HG03196 (cell line): ENCODE measurements around the gene KBTBD12.

Experiments
- ATAC-seq: cut with Tn5 transposase; IDR thresholded peaks from one replicate; pipeline ENCODE4 v1.9.1; 2021; ENCODE audit not compliant: unreplicated experiment

KBTBD12 gene

DNA sequence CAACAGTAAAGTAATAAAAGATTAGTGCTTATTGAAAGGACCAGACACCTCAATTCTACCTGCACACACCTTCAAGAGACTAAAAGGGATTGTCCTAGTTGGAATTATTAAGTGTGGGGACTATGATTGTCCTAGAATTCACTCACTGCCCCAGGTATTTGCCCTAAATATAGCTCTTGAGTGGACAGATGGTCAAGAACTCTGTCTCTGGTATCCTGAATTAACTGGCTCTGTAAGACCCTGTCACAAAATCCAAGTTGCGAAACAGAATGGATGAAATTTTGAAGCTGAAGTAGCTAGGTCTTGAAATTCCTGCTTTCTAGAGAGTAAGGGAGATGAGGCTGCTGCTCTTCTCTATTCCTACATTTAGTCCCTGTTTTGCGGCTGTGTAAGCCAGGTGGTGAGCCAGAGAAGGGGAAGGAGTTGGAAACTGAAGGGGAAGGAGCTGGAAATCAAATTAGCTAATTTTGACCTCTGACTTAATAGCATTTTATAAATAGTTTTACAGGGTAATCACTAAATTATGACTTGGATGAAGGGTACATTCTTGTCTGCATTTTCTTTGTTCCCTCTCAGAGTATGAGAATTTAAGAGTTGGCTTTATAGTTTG lies 34.5 kb downstream of the KBTBD12 start:
- ATAC-seq: no peak

GRCh38 chr3:127951276-127951675 lies 36.2 kb downstream of the KBTBD12 start:
- no peak for ATAC-seq

GRCh38 chr3:127953091-127954035 lies 38.3 kb downstream of the KBTBD12 start:
- no peak for ATAC-seq

DNA sequence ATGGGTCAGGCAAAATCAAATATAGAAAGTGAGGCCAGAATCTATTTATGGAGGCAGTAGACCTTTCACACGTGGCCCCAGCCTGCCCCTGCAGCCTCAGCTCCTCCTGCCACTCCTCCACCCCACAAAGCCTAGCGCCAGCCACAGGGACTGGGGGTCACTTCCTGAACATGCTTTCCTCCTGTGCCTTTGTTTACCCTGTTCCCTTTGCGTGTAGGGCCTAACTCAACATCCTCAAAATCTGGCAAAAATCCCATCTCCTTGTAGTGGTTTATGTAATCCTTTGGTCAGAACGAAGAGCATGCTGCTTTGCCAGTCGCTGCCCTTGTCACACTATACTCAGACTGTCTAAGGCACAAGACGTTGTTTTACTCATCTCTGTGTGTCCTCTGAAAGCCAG lies 39.6 kb downstream of the KBTBD12 start:
- no peak for ATAC-seq

DNA sequence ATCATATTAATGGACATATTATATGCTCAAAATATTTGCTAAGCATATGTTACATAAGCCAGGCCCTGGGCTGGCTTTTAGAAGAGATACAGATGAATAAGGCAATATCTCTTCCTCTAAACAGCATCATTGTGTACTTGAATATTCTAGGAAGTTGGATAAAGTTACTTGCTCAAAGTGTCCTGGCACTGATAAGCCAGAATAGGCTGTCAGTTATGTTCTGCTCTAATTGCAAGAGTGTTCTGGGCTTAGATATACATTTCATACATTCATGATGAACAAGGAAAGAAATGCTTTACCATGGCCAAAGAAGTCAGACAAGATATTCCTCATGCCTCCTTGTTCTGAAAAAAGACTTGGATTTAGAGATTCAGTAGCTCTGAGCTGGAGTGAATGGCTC lies 40.7 kb downstream of the KBTBD12 start:
- ATAC-seq: no peak

- no peak for ATAC-seq
These were observed 44.0 kb downstream of the KBTBD12 start for GRCh38 chr3:127959041-127959440.

DNA sequence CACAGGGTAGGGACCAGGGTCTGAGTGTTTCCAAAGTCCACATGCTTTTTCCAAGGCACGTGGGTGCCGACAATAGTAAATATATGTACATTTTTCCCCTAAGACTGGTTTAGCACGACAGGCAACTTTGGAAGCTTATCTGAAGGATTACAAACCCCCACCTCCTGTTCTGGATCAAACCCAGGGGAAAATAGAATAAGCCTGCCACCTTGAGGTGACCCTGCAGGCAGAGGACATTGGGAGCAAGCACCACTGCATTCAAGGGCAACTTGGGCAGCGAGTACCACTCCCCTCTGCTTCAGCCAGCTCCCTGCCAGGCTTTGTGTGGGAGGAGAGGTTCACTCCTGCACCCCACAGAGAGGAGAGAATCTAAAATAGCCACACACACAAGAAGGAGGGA lies 44.8 kb downstream of the KBTBD12 start:
- ATAC-seq: no peak

DNA sequence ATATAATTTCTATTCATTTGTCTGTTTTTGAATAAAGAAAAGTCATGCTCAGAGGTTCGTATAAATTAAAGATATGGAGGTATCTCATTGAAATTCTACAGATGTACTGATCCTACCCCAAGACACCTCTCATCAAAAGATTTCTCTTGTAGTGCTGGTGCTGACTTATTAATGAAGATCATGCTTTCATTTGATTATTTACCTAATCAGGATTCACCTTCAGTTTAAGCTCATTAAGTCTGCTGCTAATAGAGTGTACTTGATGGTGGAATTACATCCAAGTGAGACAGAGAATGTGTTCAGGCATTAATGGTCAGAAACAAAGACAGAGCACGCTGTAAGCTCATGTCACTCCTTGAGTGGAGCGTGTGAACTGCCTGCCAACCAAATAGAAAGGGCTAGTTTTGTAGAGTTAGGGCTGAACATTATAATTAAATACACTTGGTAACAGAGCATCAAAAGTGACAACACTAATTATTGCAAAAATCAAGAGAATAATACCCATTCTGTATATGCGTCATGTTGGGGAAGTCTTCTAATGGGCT lies 45.5 kb downstream of the KBTBD12 start:
- ATAC-seq: no peak

GRCh38 chr3:127961124-127961523 lies 46.1 kb downstream of the KBTBD12 start:
- no peak for ATAC-seq

GRCh38 chr3:127961963-127962362 lies 46.9 kb downstream of the KBTBD12 start:
- no peak for ATAC-seq

- ATAC-seq: no peak
These were observed 47.9 kb downstream of the KBTBD12 start for GRCh38 chr3:127962937-127963336.

DNA sequence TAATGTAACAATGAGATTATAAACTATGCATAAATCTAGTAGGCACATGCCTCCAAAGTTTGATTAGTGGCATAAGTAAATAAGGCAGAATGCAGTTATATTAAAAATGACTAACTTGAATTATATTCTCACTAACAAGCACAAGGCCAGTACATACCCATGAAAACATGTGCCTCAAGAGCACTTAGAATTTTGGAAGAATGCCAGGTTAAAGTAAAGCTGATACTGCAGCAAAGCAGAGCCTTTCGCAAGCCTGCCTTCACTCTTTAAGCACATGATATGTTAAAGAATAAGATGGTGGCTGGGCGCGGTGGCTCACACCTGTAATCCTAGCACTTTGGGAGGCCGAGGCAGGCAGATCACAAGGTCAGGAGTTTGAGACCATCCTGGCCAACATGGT lies 49.0 kb downstream of the KBTBD12 start:
- ATAC-seq: no peak

- no peak for ATAC-seq
These were observed 49.8 kb downstream of the KBTBD12 start for GRCh38 chr3:127964816-127965215.

- no peak for ATAC-seq
These were observed 52.3 kb downstream of the KBTBD12 start for GRCh38 chr3:127967316-127967715.

DNA sequence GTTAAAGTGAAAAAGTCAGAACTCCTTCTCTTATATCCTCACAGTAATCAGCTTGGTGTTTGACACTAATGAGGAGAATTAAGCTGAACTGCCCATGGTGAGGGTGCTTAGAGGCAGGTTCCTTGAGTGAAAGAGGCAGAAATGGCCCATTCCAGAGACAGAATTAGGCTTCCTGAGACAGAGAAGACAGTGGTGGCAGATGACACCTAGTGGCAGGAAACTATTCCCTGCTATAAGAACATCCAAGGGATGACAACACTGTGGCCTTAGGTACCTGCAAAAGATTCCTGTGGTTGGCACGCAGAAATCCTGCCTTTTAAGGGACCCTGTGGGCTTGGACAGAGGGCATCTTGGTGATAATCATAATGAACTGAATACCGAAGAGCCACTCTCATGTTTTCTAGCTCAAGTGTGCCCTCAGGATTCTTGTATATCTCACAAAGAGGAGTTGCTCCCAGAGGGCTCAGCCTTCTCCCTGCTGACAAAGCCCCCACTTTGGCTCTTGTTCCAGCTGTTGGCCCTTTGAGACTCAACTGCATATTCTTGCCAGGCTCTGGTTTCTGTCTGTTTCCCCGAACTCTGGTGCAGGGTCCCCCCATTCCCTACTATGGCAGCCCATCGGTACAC lies 56.0 kb downstream of the KBTBD12 start:
- no peak for ATAC-seq

GRCh38 chr3:127974226-127974625 lies 59.2 kb downstream of the KBTBD12 start:
- ATAC-seq: no peak

DNA sequence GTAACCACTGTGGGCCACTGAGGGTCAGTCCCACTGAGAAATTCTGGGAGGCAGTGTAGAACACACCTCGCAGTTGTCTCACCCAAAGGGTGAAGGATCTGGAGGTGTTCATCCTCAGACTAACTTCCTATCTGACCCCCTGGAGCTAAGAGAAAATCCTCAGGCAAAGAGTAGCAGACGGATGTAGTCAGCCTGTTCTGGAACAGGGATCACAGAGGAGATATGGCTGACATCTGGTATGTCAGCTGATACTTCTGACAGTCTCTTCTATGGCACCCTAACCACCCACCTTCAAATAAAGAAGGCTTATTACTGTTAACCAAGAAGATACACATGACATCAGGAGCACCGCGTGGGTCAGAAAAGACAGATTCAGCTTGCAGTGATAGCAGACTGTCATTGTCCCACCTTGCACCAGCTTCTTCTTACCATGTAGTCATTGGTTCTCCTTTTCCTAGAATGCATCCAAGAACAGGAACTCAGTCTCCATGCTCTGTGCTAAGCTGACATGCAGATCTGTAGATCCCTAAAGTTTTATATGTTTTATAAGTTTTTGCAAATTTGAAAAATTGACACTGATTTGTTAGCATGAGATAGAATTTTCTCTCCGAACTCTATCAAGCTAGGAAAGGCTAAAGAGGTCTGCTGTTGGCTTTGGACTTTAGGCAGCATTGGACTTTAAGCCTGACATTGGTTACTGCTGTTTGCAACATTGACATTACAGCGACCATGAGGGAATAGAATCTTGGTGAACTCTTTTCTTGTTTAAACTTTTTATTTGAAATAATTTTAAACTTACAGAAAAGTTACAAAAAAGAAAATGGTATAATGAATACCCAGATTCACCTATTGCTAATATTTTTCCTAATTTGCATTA lies 60.4 kb downstream of the KBTBD12 start:
- no peak for ATAC-seq

DNA sequence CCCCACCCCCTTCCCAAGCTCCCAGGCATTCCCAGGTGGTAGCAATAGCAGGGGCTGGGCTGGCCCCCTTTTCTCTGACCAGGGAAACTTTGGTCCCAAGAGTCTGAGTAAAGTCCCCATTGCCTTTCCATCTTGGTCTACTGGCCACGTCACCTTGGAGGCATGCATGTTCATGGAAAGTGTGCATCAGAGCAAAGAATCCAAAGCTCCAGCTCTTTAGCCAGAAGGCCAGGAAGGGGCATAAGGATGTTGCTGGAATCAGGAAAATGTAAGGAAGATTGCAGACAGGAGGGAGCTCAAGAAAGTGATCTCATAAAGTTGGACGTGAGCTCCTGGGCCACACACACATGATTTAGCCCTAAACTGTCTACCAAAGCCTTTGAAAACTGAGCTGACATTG lies 63.6 kb downstream of the KBTBD12 start:
- no peak for ATAC-seq

GRCh38 chr3:127979473-127979872 lies 64.4 kb downstream of the KBTBD12 start:
- no peak for ATAC-seq

GRCh38 chr3:127981097-127981496 lies 66.1 kb downstream of the KBTBD12 start:
- no peak for ATAC-seq

DNA sequence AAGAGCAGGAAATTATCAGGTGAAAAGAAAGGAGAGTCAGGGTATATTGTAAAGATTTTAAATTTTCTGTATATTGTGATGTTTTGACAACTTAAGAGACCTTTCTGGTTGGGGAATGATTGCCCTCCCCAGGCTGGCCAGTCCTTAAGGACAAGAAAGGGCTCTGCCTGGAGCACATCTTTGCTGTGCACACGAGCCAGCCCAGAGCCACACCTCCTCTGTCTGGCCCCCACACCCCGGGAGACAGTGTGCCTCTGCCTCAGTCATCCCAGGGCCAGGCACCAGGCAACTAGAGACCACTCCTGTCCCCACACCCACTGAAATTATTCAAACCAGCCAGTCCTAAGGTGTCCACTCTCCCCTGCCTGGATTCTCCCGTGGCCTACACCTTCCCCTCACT lies 67.1 kb downstream of the KBTBD12 start:
- no peak for ATAC-seq
